ENCODE results near the gene RPS21. TPM values are rescaled to one million over a fixed set of nuclear protein-coding genes. Genes with fewer than 3 reads are reported as not detected.
A peak's percentile ranks its signal among the peaks of the same experiment; 100 is the strongest.

Gene RPS21
- total and polyA plus RNA-seq, 2 of the 13 experiments (the other 11 are each of a cell fraction or from before 2014, with no cell fraction given) = 2,647 to 11,063 TPM

GRCh38 chr20:62367633-62368391 lies 19.1 kb upstream of the RPS21 start (continued):
- TF ChIP-seq, protein P1, sequence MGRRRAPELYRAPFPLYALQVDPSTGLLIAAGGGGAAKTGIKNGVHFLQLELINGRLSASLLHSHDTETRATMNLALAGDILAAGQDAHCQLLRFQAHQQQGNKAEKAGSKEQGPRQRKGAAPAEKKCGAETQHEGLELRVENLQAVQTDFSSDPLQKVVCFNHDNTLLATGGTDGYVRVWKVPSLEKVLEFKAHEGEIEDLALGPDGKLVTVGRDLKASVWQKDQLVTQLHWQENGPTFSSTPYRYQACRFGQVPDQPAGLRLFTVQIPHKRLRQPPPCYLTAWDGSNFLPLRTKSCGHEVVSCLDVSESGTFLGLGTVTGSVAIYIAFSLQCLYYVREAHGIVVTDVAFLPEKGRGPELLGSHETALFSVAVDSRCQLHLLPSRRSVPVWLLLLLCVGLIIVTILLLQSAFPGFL (CRISPR knock-in tag; IDR thresholded peaks at IDR 0.05) = no peak; the same call in 1 of the 2 replicates
- TF ChIP-seq MTF2 (CRISPR knock-in tag; IDR thresholded peaks at IDR 0.05; ENCODE audit: borderline replicate concordance) = peak; percentile 31; the same call in 1 of the 2 replicates
- no peak for TF ChIP-seq ZNF256 (CRISPR knock-in tag; conservative IDR thresholded peaks at IDR 0.05)
- peak; percentile 12; the same call in 1 of the 2 replicates for TF ChIP-seq ZNF274 (CRISPR knock-in tag; IDR thresholded peaks at IDR 0.05)
- no peak for TF ChIP-seq SSRP1 (CRISPR knock-in tag; IDR thresholded peaks at IDR 0.05)
- peak; percentile 36; the same call in 1 of the 2 replicates for TF ChIP-seq SP2 (CRISPR knock-in tag; IDR thresholded peaks at IDR 0.05)
- peak; percentile 97 for TF ChIP-seq ARHGAP35 (CRISPR knock-in tag; IDR thresholded peaks at IDR 0.05; ENCODE audit: borderline replicate concordance)
- TF ChIP-seq MYPOP (CRISPR knock-in tag; IDR thresholded peaks at IDR 0.05) = peak; percentile 46; the same call in 1 of the 2 replicates
- TF ChIP-seq NFKB2 (CRISPR knock-in tag; IDR thresholded peaks at IDR 0.05; ENCODE audit: borderline replicate concordance) = peak; percentile 65; the same call in 1 of the 2 replicates
- no peak; the same call in none of the 2 replicates for TF ChIP-seq ZNF761 (CRISPR knock-in tag; conservative IDR thresholded peaks at IDR 0.05)
- peak; percentile 43; the same call in 1 of the 2 replicates for TF ChIP-seq MAFG (CRISPR knock-in tag; IDR thresholded peaks at IDR 0.05)
- no peak for TF ChIP-seq BCLAF1 (IDR thresholded peaks at IDR 0.05)
- TF ChIP-seq ZFX (CRISPR knock-in tag; IDR thresholded peaks at IDR 0.05; ENCODE audit: low read depth) = peak; percentile 97
- peak; percentile 42; the same call in 1 of the 2 replicates for TF ChIP-seq HOXA9 (CRISPR knock-in tag; IDR thresholded peaks at IDR 0.05; ENCODE audit: borderline replicate concordance)
- TF ChIP-seq GATAD1 (CRISPR knock-in tag; IDR thresholded peaks at IDR 0.05) = peak; percentile 67
- 0 out of 2 replicates have a peak, but pooled peaks have one; percentile 22 for TF ChIP-seq ZNF790 (CRISPR knock-in tag; IDR thresholded peaks at IDR 0.05; ENCODE audit: borderline replicate concordance)
- 0 out of 2 replicates have a peak, but pooled peaks have one; percentile 4 for TF ChIP-seq FOSL1 (CRISPR knock-in tag; IDR thresholded peaks at IDR 0.05; ENCODE audit: borderline replicate concordance)
- TF ChIP-seq ZNF547 (CRISPR knock-in tag; IDR thresholded peaks at IDR 0.05) = peak; percentile 90
- peak; percentile 65 for TF ChIP-seq HINFP (CRISPR knock-in tag; IDR thresholded peaks at IDR 0.05; ENCODE audit: low read depth)
- TF ChIP-seq, protein P2, sequence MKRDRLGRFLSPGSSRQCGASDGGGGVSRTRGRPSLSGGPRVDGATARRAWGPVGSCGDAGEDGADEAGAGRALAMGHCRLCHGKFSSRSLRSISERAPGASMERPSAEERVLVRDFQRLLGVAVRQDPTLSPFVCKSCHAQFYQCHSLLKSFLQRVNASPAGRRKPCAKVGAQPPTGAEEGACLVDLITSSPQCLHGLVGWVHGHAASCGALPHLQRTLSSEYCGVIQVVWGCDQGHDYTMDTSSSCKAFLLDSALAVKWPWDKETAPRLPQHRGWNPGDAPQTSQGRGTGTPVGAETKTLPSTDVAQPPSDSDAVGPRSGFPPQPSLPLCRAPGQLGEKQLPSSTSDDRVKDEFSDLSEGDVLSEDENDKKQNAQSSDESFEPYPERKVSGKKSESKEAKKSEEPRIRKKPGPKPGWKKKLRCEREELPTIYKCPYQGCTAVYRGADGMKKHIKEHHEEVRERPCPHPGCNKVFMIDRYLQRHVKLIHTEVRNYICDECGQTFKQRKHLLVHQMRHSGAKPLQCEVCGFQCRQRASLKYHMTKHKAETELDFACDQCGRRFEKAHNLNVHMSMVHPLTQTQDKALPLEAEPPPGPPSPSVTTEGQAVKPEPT (CRISPR knock-in tag; IDR thresholded peaks at IDR 0.05; ENCODE audit: low read depth) = peak; percentile 74; the same call in 1 of the 2 replicates

Data from HepG2 (cell line).